HL-60 (cell line): ENCODE results near the gene C19orf44.

Source experiments
- CTCF ChIP-seq: IDR thresholded peaks from one replicate; pipeline ENCODE4 v1.5.1; 2011; ENCODE audit warnings: low read length, control low read depth, inconsistent platforms; ENCODE audit not compliant: insufficient read depth
- GABPA ChIP-seq: IDR thresholded peaks from 2 replicates; pipeline ENCODE4 v1.6.1; 2012; ENCODE audit warnings: low read depth
- POLR2AphosphoS5 ChIP-seq: IDR thresholded peaks from 2 replicates; pipeline ENCODE4 v1.6.1; 2012; ENCODE audit warnings: low read depth
- REST ChIP-seq: IDR thresholded peaks from 2 replicates; pipeline ENCODE4 v1.6.1; 2012; ENCODE audit warnings: low read depth; ENCODE audit not compliant: insufficient replicate concordance
- SPI1 ChIP-seq: IDR thresholded peaks from 2 replicates; pipeline ENCODE4 v1.6.1; 2012; ENCODE audit warnings: low read depth, mild to moderate bottlenecking, borderline replicate concordance

- TF ChIP-seq CTCF (no peak), SPI1 (no peak), POLR2AphosphoS5 (no peak), GABPA (no peak), REST (no peak)
Measured at GRCh38 chr19:16449330-16449961, 46.7 kb upstream of the C19orf44 start.
